ACHN (cell line): ENCODE measurements around the gene JMJD7.

Experiments used
- DNase-seq: peaks from one replicate; pipeline ENCODE4 v3.0.0-alpha.2; 2015
- in situ Hi-C: cut with HindIII; loops from 2 replicates; pipeline ENCODE4 v1.10.0; 2017; ENCODE audit warnings: low sequenced_read_pairs, low pct_ligation_motif_present, low pct_unique_long_range_greater_than_20kb

JMJD7 gene

GRCh38 chr15:41852736-41853590 is 25.1 kb downstream of the JMJD7 start:
- in situ Hi-C loops = no loop called here
- DNase-seq = no peak

- in situ Hi-C loops = no loop called here
- DNase-seq = no peak
Observed at GRCh38 chr15:41853831-41854230, 25.9 kb downstream of the JMJD7 start.

GRCh38 chr15:41854443-41854842 is 26.6 kb downstream of the JMJD7 start:
- no peak for DNase-seq
- in situ Hi-C loops = no loop called here

- DNase-seq = no peak
- in situ Hi-C loops = no loop called here
Observed at GRCh38 chr15:41855261-41855961, 27.5 kb downstream of the JMJD7 start.

GRCh38 chr15:41856262-41856661 is 28.4 kb downstream of the JMJD7 start:
- DNase-seq = no peak
- in situ Hi-C loops = no loop called here

GRCh38 chr15:41856716-41857115 is 28.8 kb downstream of the JMJD7 start:
- DNase-seq = no peak
- in situ Hi-C loops = no loop called here

- no peak for DNase-seq
- in situ Hi-C loops = no loop called here
Observed at GRCh38 chr15:41857316-41857715, 29.4 kb downstream of the JMJD7 start.

- DNase-seq = no peak
- in situ Hi-C loops = no loop called here
Observed at GRCh38 chr15:41858756-41859155, 30.9 kb downstream of the JMJD7 start.

- DNase-seq = no peak
- in situ Hi-C loops = no loop called here
Observed at GRCh38 chr15:41860049-41860828, 32.3 kb downstream of the JMJD7 start.

GRCh38 chr15:41861736-41862356 is 34.0 kb downstream of the JMJD7 start:
- DNase-seq = no peak
- in situ Hi-C loops = no loop called here

- no peak for DNase-seq
- in situ Hi-C loops = no loop called here
Observed at GRCh38 chr15:41862515-41863116, 34.7 kb downstream of the JMJD7 start.

- in situ Hi-C loops = no loop called here
Observed at GRCh38 chr15:41865490-41866055, 37.7 kb downstream of the JMJD7 start.

GRCh38 chr15:41866263-41866703 is 38.4 kb downstream of the JMJD7 start:
- no peak for DNase-seq
- in situ Hi-C loops = no loop called here

More at GRCh38 chr15:41865490-41866055, 37.7 kb downstream of the JMJD7 start:
- DNase-seq = no peak

GRCh38 chr15:41866872-41867579 is 39.1 kb downstream of the JMJD7 start:
- in situ Hi-C loops = no loop called here

GRCh38 chr15:41868321-41868720 is 40.4 kb downstream of the JMJD7 start:
- in situ Hi-C loops = no loop called here
- DNase-seq = no peak

More at GRCh38 chr15:41866872-41867579, 39.1 kb downstream of the JMJD7 start:
- no peak for DNase-seq

GRCh38 chr15:41869770-41870688 is 42.1 kb downstream of the JMJD7 start:
- no peak for DNase-seq
- in situ Hi-C loops = no loop called here
